Prostate gland (tissue), 2 donors: ENCODE results near the gene TSPAN3.

Source experiments
- POLR2A ChIP-seq: fragments of 450-650 bp; IDR thresholded peaks from one replicate; pipeline ENCODE4 v1.6.1; 2016; ENCODE audit warnings: antibody characterized with exemption, mild to moderate bottlenecking
- POLR2AphosphoS5 ChIP-seq: sonication (generic); formaldehyde crosslinking; IDR thresholded peaks from one replicate; pipeline ENCODE4 v1.6.1; 2017; ENCODE audit warnings: antibody characterized with exemption
- TF ChIP-seq, protein P1 (sequence below), 4 experiments: fragments of 200-600 bp in 2 of 4; fragments of 450-650 bp in 2 of 4; sonication (generic) in 2 of 4; IDR thresholded peaks; 1 replicate in 3 of 4; 2 replicates in 1 of 4; pipeline ENCODE4 v1.5.1; 2016 to 2019; ENCODE audit warnings: antibody characterized with exemption in 4 of 4, mild to moderate bottlenecking in 2 of 4, moderate library complexity in 2 of 4

DNA sequence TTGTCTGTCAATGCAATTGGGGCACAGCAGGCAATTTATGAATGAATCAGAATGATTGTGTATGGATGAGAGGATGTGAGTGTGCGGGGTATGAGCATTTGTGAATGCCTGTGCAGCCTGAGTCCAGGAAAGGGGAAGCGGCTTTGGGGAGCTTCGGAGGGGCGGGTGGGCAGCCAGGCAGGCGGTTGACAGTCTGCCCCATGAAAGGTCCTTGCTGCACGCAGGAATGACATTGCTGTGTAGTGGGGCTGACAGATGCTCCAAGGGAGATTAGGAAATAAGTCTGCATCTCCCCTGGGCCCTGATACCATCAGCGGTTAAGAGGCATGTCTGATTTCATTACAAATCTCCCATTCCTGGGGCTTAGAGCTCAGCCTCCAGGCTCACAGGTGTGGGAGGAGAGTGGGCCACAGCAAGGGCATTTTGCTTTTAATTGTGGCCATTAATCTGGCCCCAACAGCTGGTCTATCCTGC, 26.4 kb upstream of the TSPAN3 start:
- TF ChIP-seq, protein P1, sequence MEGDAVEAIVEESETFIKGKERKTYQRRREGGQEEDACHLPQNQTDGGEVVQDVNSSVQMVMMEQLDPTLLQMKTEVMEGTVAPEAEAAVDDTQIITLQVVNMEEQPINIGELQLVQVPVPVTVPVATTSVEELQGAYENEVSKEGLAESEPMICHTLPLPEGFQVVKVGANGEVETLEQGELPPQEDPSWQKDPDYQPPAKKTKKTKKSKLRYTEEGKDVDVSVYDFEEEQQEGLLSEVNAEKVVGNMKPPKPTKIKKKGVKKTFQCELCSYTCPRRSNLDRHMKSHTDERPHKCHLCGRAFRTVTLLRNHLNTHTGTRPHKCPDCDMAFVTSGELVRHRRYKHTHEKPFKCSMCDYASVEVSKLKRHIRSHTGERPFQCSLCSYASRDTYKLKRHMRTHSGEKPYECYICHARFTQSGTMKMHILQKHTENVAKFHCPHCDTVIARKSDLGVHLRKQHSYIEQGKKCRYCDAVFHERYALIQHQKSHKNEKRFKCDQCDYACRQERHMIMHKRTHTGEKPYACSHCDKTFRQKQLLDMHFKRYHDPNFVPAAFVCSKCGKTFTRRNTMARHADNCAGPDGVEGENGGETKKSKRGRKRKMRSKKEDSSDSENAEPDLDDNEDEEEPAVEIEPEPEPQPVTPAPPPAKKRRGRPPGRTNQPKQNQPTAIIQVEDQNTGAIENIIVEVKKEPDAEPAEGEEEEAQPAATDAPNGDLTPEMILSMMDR (IDR thresholded peaks at IDR 0.05) = no peak
- TF ChIP-seq POLR2AphosphoS5 (no peak), POLR2A (no peak)
